NCI-H69 (cell line): Measurements from ENCODE around the gene ATRN.
"Not testable (repeated sequence)": the region's sequence is repeated elsewhere in the genome, so short reads cannot be mapped to it uniquely, and the experiment has no call there.

ENCODE experiments used
- DNase-seq: peaks from one replicate; lab custom pipeline; 2025; lab: John Stamatoyannopoulos, UW

Gene ATRN

GRCh38 chr20:3563548-3564177, 92.8 kb downstream of the ATRN start:
- peak; percentile 60 for DNase-seq

GRCh38 chr20:3565851-3566250, 95.0 kb downstream of the ATRN start:
- no peak for DNase-seq

- DNase-seq: no peak
These were observed 101.3 kb downstream of the ATRN start for GRCh38 chr20:3572151-3572550.

GRCh38 chr20:3576363-3576762, 105.5 kb downstream of the ATRN start:
- no peak for DNase-seq

GRCh38 chr20:3577366-3577765, 106.5 kb downstream of the ATRN start:
- DNase-seq: no peak

GRCh38 chr20:3580412-3580811, 109.6 kb downstream of the ATRN start:
- DNase-seq: no peak

GRCh38 chr20:3583765-3584164, 112.9 kb downstream of the ATRN start:
- DNase-seq: no peak

GRCh38 chr20:3586093-3586492, 115.3 kb downstream of the ATRN start:
- no peak for DNase-seq

GRCh38 chr20:3590164-3590563, 119.3 kb downstream of the ATRN start:
- no peak for DNase-seq

GRCh38 chr20:3592931-3593330, 122.1 kb downstream of the ATRN start:
- no peak for DNase-seq

- DNase-seq: no peak
These were observed 124.7 kb downstream of the ATRN start for GRCh38 chr20:3595541-3595940.

GRCh38 chr20:3603108-3603507, 132.3 kb downstream of the ATRN start:
- no peak for DNase-seq

GRCh38 chr20:3605386-3605886, 134.6 kb downstream of the ATRN start:
- DNase-seq: not testable (repeated sequence)

GRCh38 chr20:3606021-3606420, 135.2 kb downstream of the ATRN start:
- no peak for DNase-seq

GRCh38 chr20:3611901-3612300, 141.1 kb downstream of the ATRN start:
- DNase-seq: no peak

- no peak for DNase-seq
These were observed 142.2 kb downstream of the ATRN start for GRCh38 chr20:3612795-3613572.

- no peak for DNase-seq
These were observed 143.1 kb downstream of the ATRN start for GRCh38 chr20:3613821-3614440.

- DNase-seq: no peak
These were observed 143.6 kb downstream of the ATRN start for GRCh38 chr20:3614466-3614865.

GRCh38 chr20:3615171-3615840, 144.5 kb downstream of the ATRN start:
- not testable (repeated sequence) for DNase-seq

- no peak for DNase-seq
These were observed 145.4 kb downstream of the ATRN start for GRCh38 chr20:3616250-3616649.

- DNase-seq: no peak
These were observed 150.3 kb downstream of the ATRN start for GRCh38 chr20:3621111-3621510.

GRCh38 chr20:3622406-3622805, 151.6 kb downstream of the ATRN start:
- no peak for DNase-seq
